Fibroblast of upper back skin (primary cell): Measurements from ENCODE around the gene HTR2A.

Experiments used
- DNase-seq: peaks from one replicate; pipeline ENCODE4 v3.0.0-alpha.2; 2013

The HTR2A gene

DNA sequence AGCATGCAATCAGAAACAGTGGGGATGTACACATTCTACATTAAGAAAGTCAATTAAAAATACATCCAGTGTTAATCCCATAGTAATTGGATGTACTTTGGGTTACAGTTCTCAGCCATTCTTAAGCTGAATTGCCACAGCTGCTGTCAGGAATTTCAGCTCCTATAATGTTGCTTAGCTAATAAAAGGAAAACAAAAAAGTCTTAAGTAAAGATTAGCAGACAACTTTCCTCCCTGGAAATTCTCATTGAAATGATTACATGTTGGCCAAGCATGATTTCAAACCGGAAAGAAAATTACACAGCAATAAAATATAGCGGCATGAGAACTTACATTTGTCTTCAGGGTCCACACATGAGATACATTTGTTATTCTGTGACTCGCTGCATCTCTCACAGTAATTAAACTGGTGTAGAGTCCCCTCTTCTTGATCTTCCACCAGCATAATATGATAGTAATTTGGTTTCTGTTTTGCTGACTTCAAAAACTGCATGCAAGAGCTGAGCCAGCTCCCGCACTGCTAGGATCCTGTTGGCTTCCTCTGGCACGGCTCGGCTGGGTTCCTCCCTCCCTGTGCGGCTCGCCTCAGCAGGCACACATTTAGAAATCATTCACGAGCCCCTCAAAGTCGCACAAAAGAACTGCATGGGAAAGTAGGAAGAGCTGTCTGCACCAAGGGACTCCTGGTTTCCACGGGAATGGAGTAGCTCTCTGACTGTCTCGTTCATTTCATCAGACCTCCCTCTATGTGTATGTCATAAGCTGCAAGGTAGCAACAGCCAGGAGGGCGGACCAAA lies at the start of gene HTR2A:
Gene HTR2A (minus strand): TSS at position 713 of the 797 bp plus-strand sequence. CDS start 1,147 bp downstream, outside the sequence.
- DNase-seq, result peak; percentile 39

- no peak for DNase-seq
Observed at GRCh38 chr13:46936525-46936924, 39.7 kb upstream of the HTR2A start.

DNA sequence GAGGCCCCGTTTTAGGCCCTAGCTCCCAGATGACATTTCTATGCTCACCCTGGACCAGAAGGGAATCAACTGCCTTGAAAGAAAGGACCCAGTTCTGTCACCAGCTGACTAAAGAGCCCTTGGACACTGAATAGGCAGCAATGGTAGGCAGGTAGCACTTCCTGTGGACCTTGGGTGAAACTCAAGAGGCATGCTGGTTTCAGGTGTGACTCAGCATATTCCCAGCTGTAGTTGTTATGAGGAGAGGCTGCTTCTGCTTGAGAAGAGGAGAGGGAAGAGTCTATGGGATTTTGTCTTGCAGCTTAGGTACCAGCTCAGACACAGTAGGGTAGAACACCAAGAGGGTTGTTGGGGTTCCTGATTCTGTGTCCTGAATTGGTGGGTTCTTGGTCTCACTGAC lies 37.9 kb upstream of the HTR2A start:
- DNase-seq, result no peak

GRCh38 chr13:46926916-46927590 lies 30.2 kb upstream of the HTR2A start:
- peak; percentile 49 for DNase-seq

DNA sequence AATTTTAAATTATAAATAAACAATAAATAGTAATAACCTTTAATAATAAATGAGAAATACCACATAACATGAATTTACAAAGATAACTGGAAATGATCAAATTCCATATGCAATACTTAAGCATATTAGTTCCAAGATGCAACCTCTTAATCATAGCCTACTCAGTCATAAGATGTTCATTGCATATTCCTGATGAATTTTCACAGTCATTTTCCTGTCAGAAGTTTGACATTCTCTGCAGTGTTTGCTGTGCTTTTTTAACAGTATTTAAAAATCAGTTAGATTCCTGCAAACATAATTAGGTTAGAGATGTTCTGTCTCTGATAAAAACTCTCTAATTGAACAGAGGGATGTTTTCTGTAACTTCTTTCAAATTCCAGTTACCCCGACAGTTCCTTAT lies 28.6 kb upstream of the HTR2A start:
- no peak for DNase-seq

DNA sequence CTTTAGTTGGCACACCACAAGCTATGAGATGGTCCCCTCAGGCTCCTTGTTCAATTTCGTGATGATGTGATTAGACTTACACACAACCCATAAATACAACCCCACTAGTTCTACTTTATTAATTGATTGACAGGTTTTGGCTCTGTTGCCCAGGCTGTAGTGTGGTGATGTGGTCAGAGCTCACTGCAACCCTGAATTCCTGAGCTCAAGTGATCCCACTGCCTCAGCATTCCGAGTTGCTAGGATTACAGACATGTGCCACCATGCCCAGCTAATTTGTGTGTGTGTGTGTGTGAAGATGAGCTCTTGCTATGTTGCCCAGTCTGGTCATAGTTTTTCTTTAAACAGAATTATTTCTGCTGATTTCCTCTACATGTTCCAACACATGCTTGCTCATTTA lies 17.5 kb upstream of the HTR2A start:
- no peak for DNase-seq

GRCh38 chr13:46913757-46914156 lies 16.9 kb upstream of the HTR2A start:
- DNase-seq, result no peak

DNA sequence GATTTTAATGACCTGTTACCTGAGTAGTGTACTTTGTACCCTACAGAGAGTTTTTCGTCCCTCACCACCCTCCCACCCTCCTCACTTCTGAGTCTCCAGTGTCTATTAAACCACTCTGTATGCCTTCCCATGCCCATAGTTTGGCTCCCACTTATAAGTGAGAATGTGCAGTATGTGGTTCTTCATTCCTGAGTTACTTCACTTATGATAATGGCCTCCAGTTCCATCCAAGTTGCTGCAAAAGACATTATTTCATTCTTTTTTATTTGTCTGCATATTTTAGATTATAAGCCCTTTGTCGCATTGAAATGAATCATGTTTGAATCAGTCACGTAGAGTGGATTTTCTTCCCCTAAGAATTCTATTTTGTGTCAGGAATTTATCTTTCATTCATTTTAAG lies 12.2 kb upstream of the HTR2A start:
- peak; percentile 63 for DNase-seq

GRCh38 chr13:46908501-46908900 lies 11.6 kb upstream of the HTR2A start:
- peak; percentile 95 for DNase-seq

- DNase-seq, result no peak
Observed at GRCh38 chr13:46906405-46906804, 9.6 kb upstream of the HTR2A start.

- no peak for DNase-seq
Observed at GRCh38 chr13:46905249-46905648, 8.4 kb upstream of the HTR2A start.

DNA sequence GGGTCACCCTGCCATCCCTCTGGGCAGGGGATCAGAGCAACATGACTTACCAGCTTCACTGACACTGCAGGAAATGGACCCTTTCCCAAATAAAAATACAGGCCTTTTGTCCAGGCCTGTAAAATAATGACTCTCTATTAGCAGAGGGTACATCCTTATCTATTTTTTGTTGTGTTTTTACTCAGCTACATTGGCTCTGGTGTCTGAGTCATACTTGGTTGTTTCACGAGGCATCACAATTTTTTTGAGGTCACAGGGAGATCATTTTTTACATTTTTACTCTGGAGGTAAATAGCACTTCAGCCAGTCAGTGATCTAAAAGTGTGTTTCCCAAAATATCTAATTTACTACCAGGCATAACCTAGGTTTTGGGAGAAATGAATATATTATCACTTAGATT lies 6.9 kb upstream of the HTR2A start:
- peak; percentile 42 for DNase-seq

GRCh38 chr13:46901721-46902120 lies 4.9 kb upstream of the HTR2A start:
- DNase-seq, result no peak

GRCh38 chr13:46899801-46900200 lies 2.9 kb upstream of the HTR2A start:
- DNase-seq, result no peak

GRCh38 chr13:46895381-46895780 lies 1.5 kb downstream of the HTR2A start:
- DNase-seq, result no peak

GRCh38 chr13:46894568-46894967 lies 2.3 kb downstream of the HTR2A start:
- peak; percentile 59 for DNase-seq

GRCh38 chr13:46893798-46894560 lies 2.9 kb downstream of the HTR2A start:
- peak; percentile 56 for DNase-seq

DNA sequence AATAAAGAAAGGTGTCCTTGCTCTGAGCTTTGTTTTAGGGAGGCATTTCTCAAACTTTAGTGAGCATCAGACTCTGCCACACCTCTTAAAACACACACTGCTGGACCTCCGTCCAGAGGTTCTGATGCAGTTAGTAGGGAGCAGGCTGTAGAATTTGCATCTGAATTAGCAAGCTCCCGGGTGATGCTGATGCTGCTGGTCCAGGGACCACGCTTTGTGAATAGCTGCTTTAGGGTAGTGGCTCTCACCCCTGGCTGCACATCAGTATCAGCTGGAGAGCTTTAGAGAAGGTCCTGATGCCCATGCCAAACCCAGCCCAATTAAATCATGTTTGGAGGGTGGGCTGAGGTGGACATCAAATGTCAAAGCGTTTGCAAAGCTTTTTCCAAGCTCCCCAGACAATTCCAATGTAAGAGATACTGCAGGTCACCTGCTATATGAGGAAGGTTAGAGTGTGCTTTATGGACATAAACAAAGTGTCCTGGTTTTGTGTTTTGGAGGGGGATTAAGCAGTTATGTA lies 3.6 kb downstream of the HTR2A start:
- DNase-seq, result no peak

DNA sequence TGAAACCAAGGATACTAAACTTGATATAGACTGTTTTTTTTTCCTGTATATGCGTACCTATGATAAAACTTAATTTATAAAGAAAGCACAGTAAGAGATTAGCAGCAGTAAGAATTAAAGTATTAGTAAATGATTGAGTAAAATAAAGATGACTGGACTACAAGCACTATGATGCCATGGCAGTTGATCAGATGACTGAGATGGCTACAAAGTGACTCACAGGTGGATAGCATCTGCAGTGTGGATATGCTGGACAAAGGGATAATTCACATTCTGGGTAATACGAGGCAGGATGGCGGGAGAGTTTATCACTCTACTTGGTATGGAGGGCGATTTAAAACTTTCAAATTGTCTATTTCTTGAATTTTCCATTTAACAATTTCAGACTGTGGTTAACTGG lies 11.8 kb downstream of the HTR2A start:
- DNase-seq, result peak; percentile 28

DNA sequence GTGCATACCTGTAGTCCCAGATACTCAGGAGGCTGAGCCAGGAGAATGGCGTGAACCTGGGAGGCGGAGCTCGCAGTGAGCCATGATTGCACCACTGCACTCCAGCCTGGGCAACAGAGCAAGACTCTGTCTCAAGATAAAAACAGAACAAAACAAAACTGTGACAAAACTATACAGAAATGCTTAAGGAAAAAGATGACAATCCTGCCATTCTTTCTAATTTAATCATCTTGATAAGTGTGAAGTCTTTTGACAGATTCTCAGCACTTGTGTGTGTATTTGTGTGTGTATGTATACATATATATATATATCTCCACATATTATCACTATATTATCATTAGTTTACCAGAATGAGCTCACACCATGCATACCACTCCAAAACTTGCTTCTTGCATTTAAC lies 12.3 kb downstream of the HTR2A start:
- no peak for DNase-seq

- peak; percentile 52 for DNase-seq
Observed at GRCh38 chr13:46881621-46882020, 15.2 kb downstream of the HTR2A start.

GRCh38 chr13:46874006-46874405 lies 22.8 kb downstream of the HTR2A start:
- DNase-seq, result no peak

DNA sequence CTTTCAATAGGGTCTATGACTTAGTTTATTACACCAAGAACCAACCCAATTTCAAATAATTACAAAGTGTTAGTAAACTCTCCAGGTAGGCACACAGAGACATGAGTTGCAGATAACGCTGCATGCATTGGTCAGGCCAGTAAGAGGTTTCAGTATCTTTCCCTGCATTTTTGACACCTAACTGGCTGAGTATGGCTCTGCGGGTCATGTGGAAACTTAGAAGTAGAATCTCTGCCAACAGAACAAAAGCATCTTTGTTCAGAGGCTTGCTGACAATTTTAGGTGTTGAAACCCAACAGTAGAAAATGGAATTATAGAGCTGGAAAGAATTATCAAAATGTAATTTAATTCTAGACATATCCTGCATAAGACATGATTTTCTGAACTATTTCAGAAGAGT lies 25.3 kb downstream of the HTR2A start:
- DNase-seq, result no peak
